Hepatocyte (in vitro differentiated cells): ENCODE results near the gene APPBP2. TPM values are rescaled to one million over a fixed set of nuclear protein-coding genes. Genes with fewer than 3 reads are reported as not detected.

Experiments used
- DNase-seq: peaks from one replicate; pipeline ENCODE4 v3.0.0-alpha.2; 2016; ENCODE audit warnings: low spot score
- H2AFZ ChIP-seq: fragments of 200-600 bp; sonication (generic); 2 replicates; pipeline ENCODE4 v1.6.0; 2016; ENCODE audit warnings: antibody characterized with exemption, mild to moderate bottlenecking
- H3K27ac ChIP-seq: fragments of 200-600 bp; sonication (generic); 2 replicates; pipeline ENCODE4 v1.5.1; 2016; ENCODE audit warnings: mild to moderate bottlenecking
- H3K27me3 ChIP-seq: fragments of 200-600 bp; sonication (generic); 2 replicates; pipeline ENCODE4 v1.6.1; 2016
- H3K36me3 ChIP-seq: fragments of 200-600 bp; sonication (generic); replicated peaks from 2 replicates; pipeline ENCODE4 v1.5.1; 2016; ENCODE audit warnings: low read depth; ENCODE audit not compliant: insufficient read depth
- H3K4me1 ChIP-seq: fragments of 200-600 bp; sonication (generic); 2 replicates; pipeline ENCODE4 v1.5.1; 2016; ENCODE audit warnings: mild to moderate bottlenecking, moderate library complexity; ENCODE audit not compliant: insufficient read depth
- H3K4me2 ChIP-seq: fragments of 200-600 bp; sonication (generic); 2 replicates; pipeline ENCODE4 v1.6.0; 2016
- H3K4me3 ChIP-seq: fragments of 200-600 bp; sonication (generic); 2 replicates; pipeline ENCODE4 v1.5.1; 2016; ENCODE audit warnings: mild to moderate bottlenecking
- H3K79me2 ChIP-seq: fragments of 200-600 bp; sonication (generic); 2 replicates; pipeline ENCODE4 v1.6.0; 2017; ENCODE audit warnings: mild to moderate bottlenecking
- H3K9me2 ChIP-seq: fragments of 200-600 bp; sonication (generic); replicated peaks from 2 replicates; pipeline ENCODE4 v1.6.0; 2017; ENCODE audit warnings: mild to moderate bottlenecking; ENCODE audit not compliant: insufficient read depth
- H3K9me3 ChIP-seq: fragments of 200-600 bp; sonication (generic); 2 replicates; pipeline ENCODE4 v1.5.1; 2016; ENCODE audit warnings: low read depth, mild to moderate bottlenecking
- H4K20me1 ChIP-seq: fragments of 200-600 bp; sonication (generic); 2 replicates; pipeline ENCODE4 v1.6.0; 2016; ENCODE audit warnings: mild to moderate bottlenecking; ENCODE audit not compliant: insufficient read depth, poor library complexity, severe bottlenecking
- EZH2 ChIP-seq: fragments of 200-600 bp; sonication (generic); IDR thresholded peaks from 2 replicates; pipeline ENCODE4 v1.6.1; 2016; ENCODE audit warnings: antibody characterized with exemption, mild to moderate bottlenecking, borderline replicate concordance
- EZH2phosphoT487 ChIP-seq: fragments of 200-600 bp; sonication (generic); IDR thresholded peaks from one replicate; pipeline ENCODE4 v1.6.1; 2018; ENCODE audit warnings: antibody characterized with exemption, mild to moderate bottlenecking, low read depth, moderate library complexity; ENCODE audit not compliant: unreplicated experiment, severe bottlenecking
- WGBS: methylation state at CpG from one replicate; pipeline ENCODE4 v1.1.6; 2016; ENCODE audit warnings: low lambda C conversion rate; ENCODE audit errors: missing lambda C conversion rate; 5-methylcytosine and 5-hydroxymethylcytosine counted together
- polyA plus RNA-seq: library from polyadenylated mRNA; unstranded; fragments of >200 nt; fragmentation: Nextera tagmentation; extraction: Ambion mirVana; gene quantifications from 2 replicates; pipeline ENCODE4 v1.2.1, GENCODE V29; 2016
- total RNA-seq: library from RNA; depleted of rRNA; stranded (reverse); fragments of >200 nt; gene quantifications from 2 replicates; pipeline ENCODE4 v1.2.3, GENCODE V29; 2014
- TF ChIP-seq, protein P1 (sequence below): fragments of 200-600 bp; sonication (generic); IDR thresholded peaks from 2 replicates; pipeline ENCODE4 v1.5.1; 2016; ENCODE audit warnings: antibody characterized with exemption, mild to moderate bottlenecking; ENCODE audit not compliant: poor library complexity

The APPBP2 gene
- total and polyA plus RNA-seq, 2 experiments from 2014 or later: 37.2 to 42.0 TPM

DNA sequence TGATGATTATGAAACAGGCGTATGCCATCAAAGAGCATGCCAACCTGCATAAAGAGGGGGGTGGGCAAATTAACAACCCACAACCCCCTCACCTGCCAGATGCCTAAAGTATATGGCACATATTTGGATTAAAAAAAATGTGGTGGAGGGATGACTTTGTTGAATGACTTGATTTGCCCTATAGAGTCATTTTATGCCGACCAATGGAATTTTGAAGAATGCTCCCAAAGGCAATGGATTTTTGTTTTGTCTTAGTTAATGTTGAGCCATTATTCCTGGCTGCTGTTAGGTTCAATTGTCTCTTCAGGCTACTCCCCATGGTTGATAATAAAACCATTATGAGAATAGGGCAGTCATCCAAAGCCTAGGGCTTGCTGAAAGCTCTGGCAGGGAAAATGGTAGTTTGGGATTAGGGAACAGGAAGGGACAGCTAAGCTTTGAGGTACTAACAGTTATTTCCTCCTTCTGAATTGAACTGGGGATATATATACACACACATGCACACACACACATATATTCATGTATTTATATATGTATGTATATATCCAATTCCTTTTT is 109.6 kb downstream of the APPBP2 start:
- no peaks in the 10 kb centered on the region for H3K4me1 ChIP-seq
- H3K4me2 ChIP-seq: no peak overlapping the region
- 94% methylated on average over 2 of the region's 2 CpGs for WGBS
- H3K36me3 ChIP-seq: no peaks in the 10 kb centered on the region
- no peak overlapping the region for H2AFZ ChIP-seq
- no peaks in the 10 kb centered on the region for H3K9me3 ChIP-seq
- no peaks in the 10 kb centered on the region for H3K79me2 ChIP-seq
- no peak overlapping the region for H3K27ac ChIP-seq
- TF ChIP-seq EZH2phosphoT487 (no peak), EZH2 (no peak)
- no peaks in the 10 kb centered on the region for H4K20me1 ChIP-seq
- no peaks in the 10 kb centered on the region for H3K9me2 ChIP-seq
- H3K4me3 ChIP-seq: no peak overlapping the region
- no peaks in the 10 kb centered on the region for H3K27me3 ChIP-seq
- DNase-seq: no peak

DNA sequence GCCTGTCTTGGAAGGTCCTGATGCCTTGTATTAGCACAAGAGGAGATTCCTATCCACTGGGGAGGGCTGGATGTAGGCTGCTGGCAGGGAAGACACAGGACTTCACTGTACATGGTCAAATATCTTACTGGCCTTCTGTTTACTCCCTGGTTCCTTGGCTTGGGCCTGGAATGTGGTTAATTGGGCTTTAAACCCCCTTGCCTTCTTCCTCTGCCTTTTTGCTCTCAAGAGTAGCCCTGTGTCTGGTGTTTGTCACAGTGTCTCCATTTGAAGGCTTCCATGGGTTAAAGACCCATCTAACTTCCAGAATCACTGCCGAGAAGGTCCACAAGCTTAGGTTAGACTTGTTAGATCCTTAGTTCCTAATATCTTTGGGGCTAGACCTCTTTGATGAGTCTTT is 110.9 kb downstream of the APPBP2 start:
- Histone ChIP-seq H4K20me1 (no peaks in the 10 kb centered on the region), H3K36me3 (no peaks in the 10 kb centered on the region), H3K4me1 (no peaks in the 10 kb centered on the region), H3K4me2 (no peak overlapping the region), H3K9me3 (no peaks in the 10 kb centered on the region), H3K27ac (no peak overlapping the region), H3K79me2 (no peaks in the 10 kb centered on the region), H3K4me3 (no peak overlapping the region), H3K27me3 (no peaks in the 10 kb centered on the region), H3K9me2 (no peaks in the 10 kb centered on the region), H2AFZ (no peak overlapping the region)
- 33% methylated on average over 1 of the region's 1 CpG for WGBS
- DNase-seq: no peak
- no peak for TF ChIP-seq EZH2
- TF ChIP-seq EZH2phosphoT487: no peak
- TF ChIP-seq, protein P1, sequence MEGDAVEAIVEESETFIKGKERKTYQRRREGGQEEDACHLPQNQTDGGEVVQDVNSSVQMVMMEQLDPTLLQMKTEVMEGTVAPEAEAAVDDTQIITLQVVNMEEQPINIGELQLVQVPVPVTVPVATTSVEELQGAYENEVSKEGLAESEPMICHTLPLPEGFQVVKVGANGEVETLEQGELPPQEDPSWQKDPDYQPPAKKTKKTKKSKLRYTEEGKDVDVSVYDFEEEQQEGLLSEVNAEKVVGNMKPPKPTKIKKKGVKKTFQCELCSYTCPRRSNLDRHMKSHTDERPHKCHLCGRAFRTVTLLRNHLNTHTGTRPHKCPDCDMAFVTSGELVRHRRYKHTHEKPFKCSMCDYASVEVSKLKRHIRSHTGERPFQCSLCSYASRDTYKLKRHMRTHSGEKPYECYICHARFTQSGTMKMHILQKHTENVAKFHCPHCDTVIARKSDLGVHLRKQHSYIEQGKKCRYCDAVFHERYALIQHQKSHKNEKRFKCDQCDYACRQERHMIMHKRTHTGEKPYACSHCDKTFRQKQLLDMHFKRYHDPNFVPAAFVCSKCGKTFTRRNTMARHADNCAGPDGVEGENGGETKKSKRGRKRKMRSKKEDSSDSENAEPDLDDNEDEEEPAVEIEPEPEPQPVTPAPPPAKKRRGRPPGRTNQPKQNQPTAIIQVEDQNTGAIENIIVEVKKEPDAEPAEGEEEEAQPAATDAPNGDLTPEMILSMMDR: no peak

DNA sequence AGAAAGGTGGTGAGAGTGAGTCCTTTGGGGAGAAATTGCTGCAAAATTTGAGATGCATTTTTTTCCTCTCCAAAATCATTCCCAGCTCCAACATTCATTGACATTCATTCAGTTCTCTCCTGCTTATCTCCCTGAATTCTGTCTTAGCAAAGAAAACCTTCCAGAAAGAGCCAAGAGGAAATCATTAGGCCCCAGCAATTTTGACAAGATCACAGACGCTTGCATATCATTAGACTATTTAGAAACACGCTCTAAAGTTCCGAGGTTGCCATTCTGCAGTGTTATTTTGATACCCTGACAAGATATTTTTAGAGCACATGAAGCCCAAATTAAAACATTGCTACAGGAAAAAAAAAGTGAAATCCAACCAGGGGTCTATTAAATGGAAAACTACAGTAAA is 113.3 kb downstream of the APPBP2 start:
- Histone ChIP-seq H3K27ac (no peak overlapping the region), H3K4me1 (no peaks in the 10 kb centered on the region), H3K9me2 (no peaks in the 10 kb centered on the region), H2AFZ (no peak overlapping the region), H3K79me2 (no peaks in the 10 kb centered on the region), H3K36me3 (no peaks in the 10 kb centered on the region), H3K4me3 (no peak overlapping the region), H3K27me3 (no peaks in the 10 kb centered on the region), H4K20me1 (no peaks in the 10 kb centered on the region), H3K9me3 (no peaks in the 10 kb centered on the region), H3K4me2 (no peak overlapping the region)
- no peak for DNase-seq
- 87% methylated on average over 3 of the region's 3 CpGs for WGBS
- TF ChIP-seq, protein P1: no peak
- TF ChIP-seq EZH2 (no peak), EZH2phosphoT487 (no peak)

DNA sequence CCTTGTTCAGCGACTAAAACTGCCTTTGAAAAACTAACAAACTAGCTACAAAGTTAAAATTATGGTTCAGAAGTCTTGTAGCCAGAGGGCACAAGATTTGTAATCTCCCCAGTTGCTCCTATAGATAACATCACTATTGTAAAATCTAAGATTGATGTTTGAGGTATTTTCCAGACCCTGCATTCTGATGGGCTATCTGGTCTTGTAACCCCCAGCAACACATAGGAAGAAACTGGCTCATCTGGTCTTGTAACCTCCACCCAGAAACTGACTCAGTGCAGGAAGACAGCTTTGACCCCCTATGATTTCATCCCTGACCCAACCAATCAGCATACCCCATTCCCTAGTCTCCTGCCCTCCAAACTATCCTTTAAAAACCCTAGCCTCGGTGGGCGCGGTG is 116.0 kb downstream of the APPBP2 start:
- no peak overlapping the region for H3K4me3 ChIP-seq
- H3K79me2 ChIP-seq: no peaks in the 10 kb centered on the region
- H3K9me2 ChIP-seq: no peaks in the 10 kb centered on the region
- DNase-seq: no peak
- no peak overlapping the region for H3K27ac ChIP-seq
- H3K27me3 ChIP-seq: no peaks in the 10 kb centered on the region
- no peak overlapping the region for H2AFZ ChIP-seq
- TF ChIP-seq EZH2phosphoT487: no peak
- no peak overlapping the region for H3K4me2 ChIP-seq
- no peaks in the 10 kb centered on the region for H4K20me1 ChIP-seq
- WGBS: 89% methylated on average over 4 of the region's 4 CpGs
- H3K4me1 ChIP-seq: no peaks in the 10 kb centered on the region
- H3K9me3 ChIP-seq: no peaks in the 10 kb centered on the region
- H3K36me3 ChIP-seq: no peaks in the 10 kb centered on the region
